ENCODE measurements around the gene MKX.

Gene MKX

DNA sequence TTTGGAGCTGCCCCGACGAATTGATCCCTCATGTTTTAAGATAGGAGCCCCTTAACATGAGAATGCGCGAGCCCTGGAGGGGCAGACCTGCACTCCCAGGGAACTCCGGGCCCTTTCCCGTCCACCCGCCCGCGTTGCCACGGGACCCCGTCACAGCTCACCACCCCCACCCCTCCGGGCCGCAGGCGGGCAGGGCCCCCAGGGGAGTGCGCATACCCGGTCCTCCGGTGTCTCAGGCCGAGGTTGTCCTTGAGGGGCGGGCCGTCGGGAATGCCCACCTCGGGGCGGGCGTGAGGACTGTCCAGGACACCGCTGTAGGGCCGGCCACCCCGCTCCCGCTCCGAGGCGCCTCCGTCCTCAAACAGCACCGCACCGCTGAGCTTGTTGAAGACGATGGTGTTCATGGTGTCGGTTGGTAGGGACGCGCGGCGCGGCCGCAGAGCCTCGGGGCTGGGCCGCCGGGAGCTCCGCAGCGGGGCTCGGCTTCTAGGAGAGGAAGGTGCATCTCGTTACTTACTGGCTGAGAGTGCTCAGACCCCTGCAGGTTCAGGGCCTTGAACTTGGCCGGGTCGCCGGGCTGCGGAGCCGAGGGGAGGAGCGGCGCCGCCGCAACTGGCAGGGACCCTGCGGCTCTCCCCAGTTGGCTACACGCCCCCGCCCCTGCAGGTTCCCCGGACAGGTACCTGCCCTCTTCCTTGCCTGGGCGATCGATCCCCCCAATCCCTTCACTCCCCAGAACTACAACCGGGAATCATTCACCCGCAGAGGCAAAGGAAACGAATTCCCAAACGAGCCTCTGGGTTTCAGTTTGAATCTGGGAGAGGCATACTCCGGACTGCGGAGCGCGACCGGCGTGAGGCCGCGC lies 2.4 kb downstream of the MKX start:
- in situ Hi-C loops (cut with HindIII; ENCODE audit: low sequenced_read_pairs), result no loop called here
- no peak for DNase-seq (ENCODE audit: low read depth)
- TF ChIP-seq, protein P1, sequence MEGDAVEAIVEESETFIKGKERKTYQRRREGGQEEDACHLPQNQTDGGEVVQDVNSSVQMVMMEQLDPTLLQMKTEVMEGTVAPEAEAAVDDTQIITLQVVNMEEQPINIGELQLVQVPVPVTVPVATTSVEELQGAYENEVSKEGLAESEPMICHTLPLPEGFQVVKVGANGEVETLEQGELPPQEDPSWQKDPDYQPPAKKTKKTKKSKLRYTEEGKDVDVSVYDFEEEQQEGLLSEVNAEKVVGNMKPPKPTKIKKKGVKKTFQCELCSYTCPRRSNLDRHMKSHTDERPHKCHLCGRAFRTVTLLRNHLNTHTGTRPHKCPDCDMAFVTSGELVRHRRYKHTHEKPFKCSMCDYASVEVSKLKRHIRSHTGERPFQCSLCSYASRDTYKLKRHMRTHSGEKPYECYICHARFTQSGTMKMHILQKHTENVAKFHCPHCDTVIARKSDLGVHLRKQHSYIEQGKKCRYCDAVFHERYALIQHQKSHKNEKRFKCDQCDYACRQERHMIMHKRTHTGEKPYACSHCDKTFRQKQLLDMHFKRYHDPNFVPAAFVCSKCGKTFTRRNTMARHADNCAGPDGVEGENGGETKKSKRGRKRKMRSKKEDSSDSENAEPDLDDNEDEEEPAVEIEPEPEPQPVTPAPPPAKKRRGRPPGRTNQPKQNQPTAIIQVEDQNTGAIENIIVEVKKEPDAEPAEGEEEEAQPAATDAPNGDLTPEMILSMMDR (IDR thresholded peaks at IDR 0.05; ENCODE audit: low read depth, low read length, missing control alignments), result no peak
- H3K4me3 ChIP-seq (ENCODE audit: low read depth, low read length), result peak overlapping the region; percentile 45

DNA sequence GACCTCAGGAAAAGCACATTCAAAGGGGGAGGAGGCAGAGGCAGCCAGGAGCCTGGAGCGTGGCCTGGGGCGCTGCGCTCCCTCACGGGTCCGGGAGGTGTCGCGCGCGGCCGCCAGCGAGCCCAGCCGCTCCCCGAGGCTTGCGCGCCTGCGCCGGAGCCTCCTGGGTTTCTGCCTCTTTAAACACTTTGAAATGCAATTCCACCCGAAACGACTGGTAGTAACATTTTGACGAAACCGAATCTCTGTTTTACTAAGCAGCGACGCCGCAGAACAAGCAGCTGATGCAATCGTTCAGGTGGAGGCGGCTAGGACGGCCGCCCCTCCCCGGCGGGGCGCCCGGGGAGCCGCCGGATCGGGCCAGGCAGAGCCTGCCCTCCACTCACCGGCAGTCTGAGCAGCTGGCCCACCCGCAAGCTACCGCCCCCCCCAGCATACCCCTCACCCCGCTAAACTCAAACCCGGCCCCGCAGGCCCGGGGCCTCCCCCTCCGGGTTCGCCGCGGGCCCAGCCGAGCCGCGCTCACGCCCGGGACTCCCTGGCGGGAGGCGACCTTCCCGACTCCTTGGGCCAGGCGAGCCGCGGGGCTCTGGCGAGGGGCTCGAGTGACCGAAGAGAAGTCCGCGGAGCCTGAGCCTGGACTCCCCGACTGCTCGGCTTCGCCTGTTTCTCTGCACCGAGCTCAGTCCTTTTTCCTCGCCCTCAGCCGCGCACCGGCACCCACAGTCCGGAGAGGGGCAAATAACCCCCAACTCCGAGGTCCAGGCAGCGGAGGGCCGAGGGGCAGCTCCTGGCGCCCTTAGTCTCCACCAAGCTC lies 3.2 kb downstream of the MKX start:
- in situ Hi-C loops (cut with HindIII; ENCODE audit: low sequenced_read_pairs), result no loop called here
- DNase-seq (ENCODE audit: low read depth), result peak; percentile 63

DNA sequence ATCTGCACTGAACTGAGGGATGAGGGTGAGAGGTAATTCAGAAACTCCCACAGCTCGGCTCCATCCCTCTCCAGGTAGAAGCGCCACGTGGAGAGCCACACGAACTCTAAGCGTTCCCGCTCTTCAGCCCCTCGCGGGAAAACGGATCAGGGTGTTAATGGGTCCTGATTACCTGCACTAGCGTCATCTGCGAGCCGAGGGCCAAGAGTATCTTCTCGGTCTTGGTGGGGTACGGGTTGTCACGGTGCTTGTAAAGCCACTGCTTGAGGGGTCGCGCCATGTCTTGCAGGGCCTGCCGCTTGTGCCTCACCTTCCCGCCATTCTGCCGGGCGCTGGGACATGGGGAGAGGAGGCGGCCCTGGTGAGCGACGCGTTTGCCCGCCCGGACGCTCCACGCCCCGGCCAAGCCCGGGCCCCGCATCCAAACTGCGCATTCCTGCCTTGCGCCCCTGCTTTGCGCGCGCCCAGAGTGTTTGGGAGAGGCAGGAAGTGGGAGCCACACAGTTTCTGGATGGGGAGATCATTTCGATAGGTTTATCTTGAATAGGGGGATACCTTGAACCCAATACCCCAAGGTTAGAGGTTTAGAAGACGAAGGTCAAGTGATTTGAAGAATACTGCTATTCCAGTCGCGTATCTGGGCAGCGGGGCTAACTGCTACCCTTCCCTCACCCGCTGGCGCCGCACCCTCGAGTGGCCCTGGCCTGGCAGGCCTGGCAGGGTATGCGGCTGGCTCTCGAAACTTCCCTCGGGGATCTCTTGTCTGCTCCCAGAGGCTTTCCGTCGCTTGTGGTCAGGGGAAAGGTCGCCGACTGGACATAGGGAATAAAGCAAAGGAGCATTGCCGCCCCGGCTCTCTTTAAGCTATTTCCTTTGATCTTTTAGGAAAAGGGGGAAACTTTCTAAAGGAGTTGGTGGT lies 4.2 kb downstream of the MKX start:
- DNase-seq (ENCODE audit: low read depth), result no peak
- TF ChIP-seq, protein P1 (IDR thresholded peaks at IDR 0.05; ENCODE audit: low read depth, low read length, missing control alignments), result no peak
- H3K4me3 ChIP-seq (ENCODE audit: low read depth, low read length), result peak overlapping the region; percentile 45
- in situ Hi-C loops (cut with HindIII; ENCODE audit: low sequenced_read_pairs), result no loop called here

More for the DNA sequence above, 3.2 kb downstream of the MKX start:
- TF ChIP-seq, protein P1 (IDR thresholded peaks at IDR 0.05; ENCODE audit: low read depth, low read length, missing control alignments), result peak; percentile 82
- peak overlapping the region; percentile 45 for H3K4me3 ChIP-seq (ENCODE audit: low read depth, low read length)

DNA sequence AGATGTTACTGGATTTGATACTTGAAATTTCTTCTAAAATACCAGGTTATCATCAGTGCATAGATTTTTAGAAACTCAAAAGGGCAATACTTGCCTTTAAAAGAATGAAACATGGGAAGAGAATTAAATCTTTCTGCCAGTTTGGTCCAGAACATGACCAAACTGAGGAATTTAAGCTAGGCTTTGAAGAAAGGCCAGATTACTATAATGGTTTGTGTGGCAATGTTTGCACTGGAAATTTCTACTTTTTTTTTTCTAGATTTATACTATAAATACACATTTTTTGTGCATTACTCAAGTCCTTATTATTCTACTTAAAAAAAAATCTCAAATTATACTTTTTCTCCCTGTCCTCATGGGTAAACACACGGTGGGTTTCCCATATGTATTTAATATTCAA lies 9.2 kb downstream of the MKX start:
- in situ Hi-C loops (cut with HindIII; ENCODE audit: low sequenced_read_pairs), result no loop called here
- no peak for DNase-seq (ENCODE audit: low read depth)
- TF ChIP-seq, protein P1 (IDR thresholded peaks at IDR 0.05; ENCODE audit: low read depth, low read length, missing control alignments), result no peak
- H3K4me3 ChIP-seq (ENCODE audit: low read depth, low read length), result no peak overlapping the region

DNA sequence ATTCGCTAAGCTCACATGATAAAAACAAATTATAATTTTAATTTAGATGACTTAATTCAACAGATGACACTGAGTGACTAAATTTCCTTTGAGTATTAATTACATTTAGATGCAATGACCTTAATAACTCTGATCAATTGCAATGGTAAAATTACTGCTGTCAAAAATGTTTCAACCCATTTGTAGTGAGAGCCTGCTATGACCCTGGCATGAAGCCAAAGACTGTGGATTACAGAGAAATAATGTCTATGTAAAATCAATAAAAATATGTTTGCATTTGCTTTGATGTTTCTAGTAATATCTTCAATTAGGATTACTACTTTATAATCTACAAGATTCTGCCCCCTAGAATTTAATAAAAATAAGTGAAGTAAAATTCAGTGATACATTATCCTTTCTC lies 15.6 kb downstream of the MKX start:
- in situ Hi-C loops (cut with HindIII; ENCODE audit: low sequenced_read_pairs), result no loop called here
- H3K4me3 ChIP-seq (ENCODE audit: low read depth, low read length), result no peak overlapping the region
- TF ChIP-seq, protein P1 (IDR thresholded peaks at IDR 0.05; ENCODE audit: low read depth, low read length, missing control alignments), result no peak
- DNase-seq (ENCODE audit: low read depth), result no peak

DNA sequence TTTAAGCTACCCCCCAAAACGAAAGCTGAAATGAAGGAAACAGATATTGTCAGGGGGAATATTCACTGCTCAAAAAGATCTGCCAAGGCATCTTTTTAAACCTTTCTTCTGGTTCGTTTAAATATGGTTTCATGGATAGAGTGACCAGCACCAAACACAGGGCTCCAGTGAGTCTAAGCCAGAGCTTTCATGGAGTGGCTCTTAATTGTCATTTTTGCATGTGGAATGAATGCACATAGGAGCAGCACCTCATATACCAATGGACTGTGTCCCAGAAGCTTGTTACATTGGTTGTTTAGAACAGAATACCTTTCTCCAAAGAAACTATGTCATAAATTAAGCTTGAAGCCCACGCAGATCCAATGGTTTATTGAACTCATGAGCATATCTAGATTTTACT lies 17.3 kb downstream of the MKX start:
- TF ChIP-seq, protein P1 (IDR thresholded peaks at IDR 0.05; ENCODE audit: low read depth, low read length, missing control alignments), result no peak
- no peak overlapping the region for H3K4me3 ChIP-seq (ENCODE audit: low read depth, low read length)
- in situ Hi-C loops (cut with HindIII; ENCODE audit: low sequenced_read_pairs), result no loop called here
- DNase-seq (ENCODE audit: low read depth), result no peak
